Naive thymus-derived CD4-positive, alpha-beta T cell (primary cell): ENCODE measurements around the gene GLIPR1L1. TPM values are rescaled to one million over a fixed set of nuclear protein-coding genes. Genes with fewer than 3 reads are reported as not detected.

ENCODE experiments used
- ATAC-seq: fragments of 150-1000 bp; cut with Tn5 transposase; 2 replicates; pipeline ENCODE4 v1.10.0; 2021; ENCODE audit warnings: mild to moderate bottlenecking, moderate library complexity
- CTCF ChIA-PET: fragments of 350-600 bp; sonication (Branson Sonifier 250); formaldehyde crosslinking; loops from one replicate; lab custom pipeline; 2021; ENCODE audit warnings: antibody characterized with exemption; lab: Charles Lee
- POLR2A ChIA-PET: fragments of 350-600 bp; sonication (Branson Sonifier 250); formaldehyde crosslinking; loops from one replicate; lab custom pipeline; 2021; ENCODE audit warnings: antibody characterized with exemption, inconsistent platforms; lab: Charles Lee
- DNase-seq, 9 donors: peaks; one replicate each; pipeline versions ENCODE4 v3.0.0 to v3.0.0-alpha.2; 2020 to 2022; ENCODE audit warnings: mixed read lengths in 1 of 9
- H3K27ac ChIP-seq: one replicate; pipeline ENCODE4 v1.7.0; 2013; ENCODE audit warnings: mild to moderate bottlenecking, low read depth, low read length, moderate library complexity
- H3K27me3 ChIP-seq, 2 donors: one replicate each; pipeline ENCODE4 v1.7.0; 2013; ENCODE audit warnings: low read length in 2 of 2, mild to moderate bottlenecking in 2 of 2, moderate library complexity in 2 of 2; ENCODE audit not compliant: control insufficient read depth in 2 of 2, insufficient read depth in 2 of 2
- H3K36me3 ChIP-seq, 3 experiments: 1 replicate in 2 of 3; 2 replicates in 1 of 3; pipeline ENCODE4 v1.7.0; 2013; ENCODE audit warnings: low read length in 3 of 3, mild to moderate bottlenecking in 3 of 3, moderate library complexity in 1 of 3; ENCODE audit not compliant: insufficient read depth in 3 of 3, control insufficient read depth in 2 of 3
- H3K4me1 ChIP-seq, 2 donors: one replicate each; pipeline ENCODE4 v1.7.0; 2013; ENCODE audit warnings: low read length in 2 of 2, mild to moderate bottlenecking in 2 of 2, moderate library complexity in 1 of 2; ENCODE audit not compliant: control insufficient read depth in 2 of 2, insufficient read depth in 2 of 2
- H3K4me3 ChIP-seq: 2 replicates; pipeline ENCODE4 v1.7.0; 2013; ENCODE audit warnings: mild to moderate bottlenecking, low read length
- H3K9me3 ChIP-seq, 3 experiments: 1 replicate in 2 of 3; 2 replicates in 1 of 3; pipeline ENCODE4 v1.7.0; 2013; ENCODE audit warnings: low read length in 3 of 3; ENCODE audit not compliant: control insufficient read depth in 2 of 3
- H3K27ac Mint-ChIP-seq, 9 donors: one replicate each; pipeline ENCODE4 v1.8.0; 2020 to 2022; ENCODE audit warnings: mixed read lengths in 9 of 9, mild to moderate bottlenecking in 8 of 9, moderate library complexity in 5 of 9, inconsistent platforms in 2 of 9
- H3K27me3 Mint-ChIP-seq, 5 donors: one replicate each; pipeline ENCODE4 v1.8.0; 2021 to 2022; ENCODE audit warnings: mixed read lengths in 5 of 5, mild to moderate bottlenecking in 1 of 5
- H3K36me3 Mint-ChIP-seq, 5 donors: one replicate each; pipeline ENCODE4 v1.8.0; 2020 to 2022; ENCODE audit warnings: mixed read lengths in 5 of 5, mild to moderate bottlenecking in 3 of 5, inconsistent platforms in 1 of 5
- H3K4me1 Mint-ChIP-seq, 7 donors: one replicate each; pipeline ENCODE4 v1.8.0; 2020 to 2022; ENCODE audit warnings: mixed read lengths in 7 of 7, mild to moderate bottlenecking in 3 of 7, inconsistent platforms in 1 of 7
- H3K4me3 Mint-ChIP-seq, 10 donors: one replicate each; pipeline ENCODE4 v1.8.0; 2020 to 2022; ENCODE audit warnings: mild to moderate bottlenecking in 10 of 10, mixed read lengths in 10 of 10, moderate library complexity in 6 of 10, inconsistent platforms in 2 of 10
- H3K9me3 Mint-ChIP-seq, 11 donors: one replicate each; pipeline ENCODE4 v1.8.0; 2020 to 2022; ENCODE audit warnings: mixed read lengths in 11 of 11, mild to moderate bottlenecking in 4 of 11, inconsistent platforms in 1 of 11, moderate library complexity in 1 of 11
- intact Hi-C, 2 donors: fragments of 100-400 bp; cut with micrococcal nuclease; formaldehyde crosslinking; loops; one replicate each; pipeline ENCODE4 v1.15.1; 2023
- polyA plus RNA-seq, 2 donors: library from polyadenylated mRNA; unstranded; fragments of 300-500 nt; fragmentation: Illumina TruSeq; gene quantifications; one replicate each; pipeline ENCODE4 v1.2.3, GENCODE V29; 2021
- total RNA-seq, 6 experiments: library from RNA in 5 of 6; stranded (reverse) in 5 of 6; gene quantifications; 1 replicate in 5 of 6; 2 replicates in 1 of 6; pipeline ENCODE4 v1.2.3 and lab custom pipeline; 2021 to 2026

The GLIPR1L1 gene
- total and polyA plus RNA-seq, 7 experiments from 2014 or later: not detected

GRCh38 chr12:75364919-75365318 lies 30.4 kb downstream of the GLIPR1L1 start:
- no peak overlapping the region for H3K27ac Mint-ChIP-seq
- no peaks in the 10 kb centered on the region for H3K4me1 ChIP-seq
- H3K36me3 ChIP-seq: no peaks in the 10 kb centered on the region
- H3K27ac ChIP-seq: no peak overlapping the region
- no peak for DNase-seq
- no peak for ATAC-seq
- H3K36me3 Mint-ChIP-seq: peaks cover 0 to 10% (median 0%) of the 10 kb centered on the region in 5 donors
- no peaks in the 10 kb centered on the region for H3K9me3 ChIP-seq
- H3K4me3 ChIP-seq: no peak overlapping the region
- peaks cover 0 to 19% (median 4%) of the 10 kb centered on the region in 7 donors for H3K4me1 Mint-ChIP-seq
- H3K27me3 Mint-ChIP-seq: no peaks in the 10 kb centered on the region
- intact Hi-C loops: no loop called here
- H3K9me3 Mint-ChIP-seq: peaks cover 0 to 11% (median 0%) of the 10 kb centered on the region in 11 donors
- H3K4me3 Mint-ChIP-seq: no peak overlapping the region
- ChIA-PET POLR2A (no interaction called here), CTCF (no interaction called here)
- H3K27me3 ChIP-seq: no peaks in the 10 kb centered on the region

GRCh38 chr12:75366629-75367028 lies 32.2 kb downstream of the GLIPR1L1 start:
- Histone ChIP-seq H3K36me3 (no peaks in the 10 kb centered on the region), H3K4me1 (no peaks in the 10 kb centered on the region), H3K27me3 (no peaks in the 10 kb centered on the region), H3K27ac (no peak overlapping the region), H3K9me3 (no peaks in the 10 kb centered on the region), H3K4me3 (no peak overlapping the region)
- intact Hi-C loops: no loop called here
- ChIA-PET CTCF (no interaction called here), POLR2A (interaction anchor here (0.7 kb wide), 1 partner anchor 1179 kb away, joined by 5 read pairs; no protein-coding TSS in a partner anchor)
- ATAC-seq (no peak), DNase-seq (no peak)
- Mint-ChIP-seq H3K4me3 (no peak overlapping the region), H3K9me3 (peaks cover 0 to 3% (median 0%) of the 10 kb centered on the region in 11 donors), H3K27ac (no peak overlapping the region), H3K4me1 (peaks cover 0 to 7% (median 0%) of the 10 kb centered on the region in 7 donors), H3K36me3 (no peaks in the 10 kb centered on the region), H3K27me3 (no peaks in the 10 kb centered on the region)

DNA sequence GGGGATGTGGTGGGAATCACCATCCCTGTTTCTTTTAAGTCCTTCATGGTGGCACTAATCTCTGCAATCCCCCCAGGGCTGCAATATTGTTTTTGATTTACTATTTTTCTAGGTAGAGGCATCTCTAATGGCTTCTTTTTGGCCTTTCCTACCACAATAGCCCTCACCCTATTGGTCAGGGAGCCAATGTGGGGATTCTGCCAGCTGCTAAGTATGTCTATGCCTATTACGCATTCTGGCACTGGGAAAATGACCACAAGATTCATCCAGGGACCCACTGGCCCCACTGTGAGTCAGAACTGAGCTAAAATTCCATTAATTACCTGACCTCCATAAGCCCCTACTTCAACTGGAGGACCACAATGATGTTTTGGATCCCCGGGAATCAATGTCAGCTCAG lies 40.5 kb downstream of the GLIPR1L1 start:
- ATAC-seq (no peak), DNase-seq (no peak)
- Mint-ChIP-seq H3K4me3 (no peak overlapping the region), H3K27ac (no peak overlapping the region), H3K9me3 (peaks cover 0 to 1% (median 0%) of the 10 kb centered on the region in 11 donors), H3K36me3 (peaks cover 0 to 5% (median 0%) of the 10 kb centered on the region in 5 donors), H3K4me1 (no peaks in the 10 kb centered on the region), H3K27me3 (no peaks in the 10 kb centered on the region)
- ChIA-PET CTCF (no interaction called here), POLR2A (interaction anchor here (0.6 kb wide), 1 partner anchor 1259 kb away, joined by 3 read pairs; no protein-coding TSS in a partner anchor)
- Histone ChIP-seq H3K4me3 (no peak overlapping the region), H3K9me3 (no peaks in the 10 kb centered on the region), H3K27me3 (no peaks in the 10 kb centered on the region), H3K36me3 (no peaks in the 10 kb centered on the region), H3K27ac (no peak overlapping the region), H3K4me1 (no peaks in the 10 kb centered on the region)
- intact Hi-C loops: no loop called here

DNA sequence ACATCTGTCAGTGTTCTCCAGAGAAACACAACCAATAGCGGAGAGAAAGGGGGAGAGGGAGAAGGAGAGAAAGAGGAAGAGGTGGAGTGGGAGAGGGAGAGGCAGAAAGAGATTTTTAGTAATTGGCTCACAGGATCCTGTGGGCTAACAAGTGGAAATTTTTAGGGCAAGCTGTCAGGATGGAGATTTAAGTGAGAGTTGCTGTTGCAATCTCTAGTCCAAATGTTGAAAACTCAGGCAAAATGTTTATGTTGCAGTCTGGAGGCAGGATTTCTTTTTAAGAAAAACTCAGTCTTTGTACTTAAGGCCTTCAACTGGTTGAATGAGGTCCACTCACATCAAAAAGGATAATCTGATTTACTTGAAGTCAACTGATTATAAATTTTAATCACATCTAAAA lies 43.9 kb downstream of the GLIPR1L1 start:
- Histone ChIP-seq H3K27ac (no peak overlapping the region), H3K9me3 (no peaks in the 10 kb centered on the region), H3K27me3 (no peaks in the 10 kb centered on the region), H3K36me3 (no peaks in the 10 kb centered on the region), H3K4me3 (no peak overlapping the region), H3K4me1 (no peaks in the 10 kb centered on the region)
- no peaks in the 10 kb centered on the region for H3K9me3 Mint-ChIP-seq
- DNase-seq (no peak), ATAC-seq (no peak)
- no peak overlapping the region for H3K4me3 Mint-ChIP-seq
- CTCF ChIA-PET: no interaction called here
- POLR2A ChIA-PET: no interaction called here
- intact Hi-C loops: no loop called here
- peaks cover 0 to 5% (median 4%) of the 10 kb centered on the region in 5 donors for H3K36me3 Mint-ChIP-seq
- peak overlapping the region in 1 of 9 donors; percentile 70 for H3K27ac Mint-ChIP-seq
- H3K4me1 Mint-ChIP-seq: no peaks in the 10 kb centered on the region
- H3K27me3 Mint-ChIP-seq: no peaks in the 10 kb centered on the region

GRCh38 chr12:75389061-75389460 lies 54.6 kb downstream of the GLIPR1L1 start:
- Mint-ChIP-seq H3K27me3 (no peaks in the 10 kb centered on the region), H3K4me1 (peaks cover 22 to 52% (median 38%) of the 10 kb centered on the region in 7 donors), H3K36me3 (peaks cover 0 to 6% (median 0%) of the 10 kb centered on the region in 5 donors), H3K4me3 (peak overlapping the region in 5 of 10 donors; percentile 15 to 98 (median 90)), H3K9me3 (peaks cover 0 to 7% (median 0%) of the 10 kb centered on the region in 11 donors), H3K27ac (peak overlapping the region in 8 of 9 donors; percentile 5 to 99 (median 96))
- peaks cover 11 to 19% of the 10 kb centered on the region in 2 donors for H3K4me1 ChIP-seq
- no peaks in the 10 kb centered on the region for H3K9me3 ChIP-seq
- ChIA-PET POLR2A (interaction anchor here (1.6 kb wide), 1 partner anchor 122 kb away, joined by 3 read pairs; no protein-coding TSS in a partner anchor), CTCF (no interaction called here)
- no peak overlapping the region for H3K4me3 ChIP-seq
- no peaks in the 10 kb centered on the region for H3K27me3 ChIP-seq
- no peak for ATAC-seq
- intact Hi-C loops: no loop called here
- H3K36me3 ChIP-seq: no peaks in the 10 kb centered on the region
- DNase-seq: no peak
- peak overlapping the region; percentile 79 for H3K27ac ChIP-seq

- ChIA-PET POLR2A (interaction anchor here (1.6 kb wide), 1 partner anchor 121 kb away, joined by 3 read pairs; no protein-coding TSS in a partner anchor), CTCF (no interaction called here)
- Histone ChIP-seq H3K27ac (peak overlapping the region; percentile 79), H3K9me3 (no peaks in the 10 kb centered on the region), H3K27me3 (no peaks in the 10 kb centered on the region), H3K4me1 (peaks cover 11 to 19% of the 10 kb centered on the region in 2 donors), H3K4me3 (no peak overlapping the region), H3K36me3 (no peaks in the 10 kb centered on the region)
- Mint-ChIP-seq H3K27me3 (no peaks in the 10 kb centered on the region), H3K27ac (peak overlapping the region; percentile 62 to 99 (median 97)), H3K9me3 (peaks cover 0 to 7% (median 0%) of the 10 kb centered on the region in 11 donors), H3K36me3 (peaks cover 0 to 6% (median 0%) of the 10 kb centered on the region in 5 donors), H3K4me1 (peaks cover 22 to 52% (median 38%) of the 10 kb centered on the region in 7 donors), H3K4me3 (peak overlapping the region in 8 of 10 donors; percentile 87 to 98 (median 92))
- no peak for ATAC-seq
- no peak for DNase-seq
- intact Hi-C loops: loop anchor here (1.0 to 10.0 kb wide), 9 partner anchors 325 to 1375 kb away; partner anchors contain the start of genes ATXN7L3B (in 1 of the 2), BBS10 (in 1 of the 2), NAP1L1 (in 1 of the 2) and OSBPL8 (in 1 of the 2)
These were observed 55.2 kb downstream of the GLIPR1L1 start for GRCh38 chr12:75389706-75390105.
